Skin epidermis (tissue), 12 donors: ENCODE measurements around the gene F2RL3.
"Not testable (repeated sequence)": the region's sequence is repeated elsewhere in the genome, so short reads cannot be mapped to it uniquely, and the experiment has no call there.

Experiments
- H3K27ac ChIP-seq, 21 experiments: fragments of 200-600 bp; sonication (generic) in 11 of 21; one replicate each; pipeline ENCODE4 v1.5.0; 2020; ENCODE audit warnings: mild to moderate bottlenecking in 3 of 21, inconsistent platforms in 2 of 21, moderate library complexity in 2 of 21
- H3K4me3 ChIP-seq, 7 experiments: fragments of 200-600 bp; sonication (generic) in 2 of 7; one replicate each; pipeline ENCODE4 v1.5.0; 2020; ENCODE audit warnings: inconsistent platforms in 2 of 7, mild to moderate bottlenecking in 2 of 7, moderate library complexity in 1 of 7

The F2RL3 gene

DNA sequence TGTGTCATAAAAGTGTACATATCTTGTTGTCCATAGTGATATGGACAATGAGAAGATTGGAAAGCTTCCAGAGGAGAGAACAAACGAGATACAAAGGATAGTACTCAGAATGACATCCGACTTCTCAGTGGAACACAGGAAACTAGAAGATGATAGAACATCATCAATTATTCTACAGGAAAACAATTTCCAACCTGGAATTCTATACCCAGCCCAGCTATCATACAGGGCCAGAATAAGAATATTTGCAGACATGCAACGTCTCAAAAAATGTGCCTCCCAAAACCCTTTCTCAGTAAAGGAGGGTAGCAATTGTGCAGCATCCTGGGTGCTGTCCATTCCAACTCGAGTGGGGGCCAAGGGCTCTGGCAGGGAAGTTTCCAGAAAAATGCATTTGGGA, 24.0 kb downstream of the F2RL3 start:
- Histone ChIP-seq H3K27ac (no peak overlapping the region), H3K4me3 (no peak overlapping the region)

DNA sequence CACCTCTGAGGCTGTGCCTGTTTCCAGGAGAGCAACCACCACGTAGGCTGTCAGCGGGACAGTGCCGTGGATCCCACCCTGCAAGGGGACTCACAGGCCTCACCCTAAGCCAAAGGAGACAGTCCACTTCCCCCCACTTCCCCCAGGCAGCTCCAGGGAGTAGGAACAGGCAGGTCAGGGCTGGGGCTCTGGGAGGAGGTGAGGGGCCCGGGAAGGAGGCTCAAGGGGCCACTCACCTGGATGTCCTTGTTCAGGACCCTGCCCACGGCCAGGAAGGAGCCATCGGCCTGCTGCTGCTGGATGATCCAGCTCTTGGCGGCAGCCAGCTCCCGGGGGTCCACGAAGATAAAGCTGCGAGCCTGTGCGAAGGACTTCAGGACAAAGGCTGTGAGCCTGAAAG, 25.6 kb downstream of the F2RL3 start:
- H3K4me3 ChIP-seq = no peak overlapping the region
- H3K27ac ChIP-seq = no peak overlapping the region

DNA sequence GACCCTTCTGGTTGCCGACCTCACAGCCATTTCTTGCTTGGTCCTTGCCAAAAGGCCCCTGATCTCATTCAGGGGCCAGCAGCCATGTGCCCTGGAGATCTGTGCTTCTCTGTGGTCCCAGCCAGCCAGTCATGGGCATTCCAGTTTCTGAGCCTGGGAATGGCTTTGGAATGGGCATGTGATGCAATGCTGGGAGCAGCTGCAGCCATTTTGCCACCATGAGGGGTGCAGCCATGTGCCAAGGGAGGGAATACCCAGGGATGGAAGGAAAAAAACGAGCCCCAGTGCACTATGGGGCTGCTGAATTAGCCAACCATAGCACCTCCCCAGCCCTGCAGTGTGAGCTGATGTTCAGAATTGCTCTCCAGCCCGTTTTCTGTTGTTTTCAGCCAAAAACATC, 26.3 kb downstream of the F2RL3 start:
- no peak overlapping the region for H3K27ac ChIP-seq
- no peak overlapping the region for H3K4me3 ChIP-seq

DNA sequence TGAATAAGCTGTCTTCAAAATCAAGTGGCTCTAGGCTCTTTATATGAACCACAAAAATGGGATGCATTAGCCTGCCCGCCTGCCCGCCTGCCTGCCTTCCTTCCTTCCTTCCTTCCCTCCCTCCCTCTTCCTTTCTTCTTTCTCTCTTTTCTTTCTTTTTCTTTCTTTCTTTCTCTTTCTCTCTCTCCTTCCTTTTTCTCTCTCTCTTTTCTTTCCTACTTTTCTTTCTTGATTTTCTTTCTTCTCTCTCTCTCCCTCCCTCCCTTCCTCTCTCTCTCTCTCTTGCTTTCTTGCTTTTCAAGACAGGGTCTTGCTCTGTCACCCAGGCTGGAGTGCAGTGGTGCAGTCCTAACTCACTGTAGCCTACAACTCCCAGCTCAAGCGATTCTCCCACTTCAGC, 26.9 kb downstream of the F2RL3 start:
- no peak overlapping the region for H3K27ac ChIP-seq

GRCh38 chr19:16917401-16917800, 28.6 kb downstream of the F2RL3 start:
- Histone ChIP-seq H3K27ac (no peak overlapping the region), H3K4me3 (no peak overlapping the region)

More for the DNA sequence above, 26.9 kb downstream of the F2RL3 start:
- no peak overlapping the region for H3K4me3 ChIP-seq

DNA sequence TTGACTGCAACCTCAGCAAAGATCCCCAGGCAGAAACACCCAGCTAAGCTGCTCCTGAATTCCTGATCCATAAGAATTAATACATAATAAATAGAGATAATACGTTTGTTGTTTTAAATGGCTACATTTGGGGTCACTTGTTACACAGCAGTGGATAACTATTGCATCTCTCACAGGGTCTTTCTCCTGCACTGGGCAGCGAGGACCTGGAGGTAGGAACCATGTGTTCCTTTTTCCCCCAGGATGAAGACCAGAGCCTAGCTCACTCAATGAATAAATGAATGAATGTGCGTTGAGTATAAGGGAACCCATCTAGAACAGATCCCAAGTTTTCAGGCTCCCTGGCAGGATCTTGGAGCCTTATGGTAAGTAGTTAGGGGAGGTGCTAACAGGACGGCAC, 30.7 kb downstream of the F2RL3 start:
- no peak overlapping the region for H3K4me3 ChIP-seq

DNA sequence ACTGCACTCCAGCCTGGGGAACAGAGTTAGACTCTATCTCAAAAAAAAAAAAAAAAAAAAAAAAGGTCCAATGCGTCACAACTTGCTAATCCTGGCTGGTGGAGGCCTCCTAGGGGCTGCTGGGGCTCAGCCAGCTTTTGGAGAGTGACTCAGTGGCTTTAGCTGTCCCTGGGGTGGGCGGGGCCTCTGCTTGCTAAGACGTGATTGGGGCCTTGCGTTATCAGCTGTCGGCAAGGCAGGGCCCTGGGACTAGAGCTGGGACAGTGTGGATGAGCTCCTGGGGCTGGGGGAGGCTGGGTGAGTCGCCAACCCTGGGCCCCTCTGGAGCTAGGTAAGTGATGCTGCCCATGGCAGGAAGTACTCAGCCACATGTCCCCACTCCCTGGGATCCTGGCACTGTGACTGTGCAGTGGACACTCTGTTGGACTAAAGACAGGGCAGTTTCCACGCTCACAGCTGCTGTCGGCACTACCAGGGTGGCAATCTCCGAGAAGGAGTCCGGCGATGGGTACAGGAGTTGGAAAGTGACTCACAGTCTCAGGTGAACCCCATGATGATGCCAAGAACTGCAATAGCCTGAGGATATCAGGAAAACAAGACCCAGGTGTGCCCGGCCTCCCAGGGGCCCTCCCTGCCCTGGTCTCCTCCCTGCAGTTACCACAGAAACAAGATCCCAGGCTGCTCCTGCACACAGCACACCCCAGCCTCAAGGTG, 32.2 kb downstream of the F2RL3 start:
- H3K27ac ChIP-seq = no peak overlapping the region
- H3K4me3 ChIP-seq = no peak overlapping the region

More for the DNA sequence above, 30.7 kb downstream of the F2RL3 start:
- no peak overlapping the region for H3K27ac ChIP-seq

- Histone ChIP-seq H3K27ac (no peak overlapping the region), H3K4me3 (no peak overlapping the region)
Measured at GRCh38 chr19:16921766-16922591, 33.2 kb downstream of the F2RL3 start.

DNA sequence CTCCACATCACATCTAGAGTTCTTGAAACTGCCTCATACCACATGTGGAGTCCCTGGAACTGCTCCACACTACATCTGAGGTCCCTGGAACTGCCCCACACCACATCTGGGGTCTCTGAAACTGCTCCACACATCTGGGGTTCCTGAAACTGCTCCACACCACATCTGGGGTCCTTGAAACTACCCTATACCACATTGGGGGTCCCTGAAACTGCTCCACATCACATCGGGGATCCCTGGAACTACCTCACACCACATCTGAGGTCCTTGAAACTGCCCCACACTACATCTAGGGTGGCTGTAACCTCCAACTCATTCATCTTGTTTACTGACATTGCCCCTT, 33.8 kb downstream of the F2RL3 start:
- no peak overlapping the region for H3K27ac ChIP-seq

DNA sequence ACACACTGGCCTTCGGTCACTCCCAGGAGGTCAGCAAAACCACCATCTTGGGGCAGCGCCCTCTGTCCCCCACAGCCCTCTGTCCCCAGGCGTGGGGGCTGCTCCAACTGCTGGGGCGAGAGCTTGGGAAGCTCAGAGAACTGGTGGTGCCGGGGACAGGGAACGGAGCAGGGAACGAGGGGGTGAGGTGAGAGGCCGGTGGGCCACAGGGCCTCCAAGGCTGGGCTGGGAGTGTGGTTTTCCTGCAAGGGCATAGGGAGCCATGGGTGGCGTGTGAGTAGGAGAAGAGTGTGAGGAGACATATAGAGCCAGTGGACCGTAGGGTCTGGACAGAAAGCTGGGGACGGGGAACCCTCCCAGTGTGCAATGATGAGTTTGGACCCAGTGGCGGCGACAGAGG, 34.1 kb downstream of the F2RL3 start:
- Histone ChIP-seq H3K27ac (no peak overlapping the region), H3K4me3 (no peak overlapping the region)

More for the DNA sequence above, 33.8 kb downstream of the F2RL3 start:
- no peak overlapping the region for H3K4me3 ChIP-seq

GRCh38 chr19:16927883-16928282, 39.1 kb downstream of the F2RL3 start:
- Histone ChIP-seq H3K27ac (no peak overlapping the region), H3K4me3 (no peak overlapping the region)

GRCh38 chr19:16928351-16928750, 39.6 kb downstream of the F2RL3 start:
- Histone ChIP-seq H3K4me3 (no peak overlapping the region), H3K27ac (no peak overlapping the region)

- Histone ChIP-seq H3K4me3 (no peak overlapping the region), H3K27ac (no peak overlapping the region)
Measured at GRCh38 chr19:16928916-16929315, 40.1 kb downstream of the F2RL3 start.

DNA sequence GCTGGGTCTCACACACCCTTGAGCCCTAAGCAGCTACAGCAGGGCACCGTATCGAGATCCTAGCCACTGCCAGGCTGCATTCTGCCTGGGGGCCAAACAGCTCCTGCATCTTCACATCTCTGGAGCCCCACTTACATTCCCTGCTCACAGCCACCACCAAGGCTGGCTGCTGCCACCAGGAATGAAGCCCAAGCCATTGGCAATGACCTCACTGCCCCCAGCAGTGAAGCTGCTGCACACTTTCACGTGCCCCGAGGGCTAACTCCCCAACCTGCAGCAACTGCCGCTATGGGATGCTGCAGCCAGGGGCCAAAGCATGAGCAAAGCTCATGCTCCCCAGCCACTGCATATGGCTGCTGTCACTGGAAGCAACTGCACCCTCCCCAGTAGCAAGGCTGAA, 42.0 kb downstream of the F2RL3 start:
- H3K27ac ChIP-seq = no peak overlapping the region
- no peak overlapping the region for H3K4me3 ChIP-seq

DNA sequence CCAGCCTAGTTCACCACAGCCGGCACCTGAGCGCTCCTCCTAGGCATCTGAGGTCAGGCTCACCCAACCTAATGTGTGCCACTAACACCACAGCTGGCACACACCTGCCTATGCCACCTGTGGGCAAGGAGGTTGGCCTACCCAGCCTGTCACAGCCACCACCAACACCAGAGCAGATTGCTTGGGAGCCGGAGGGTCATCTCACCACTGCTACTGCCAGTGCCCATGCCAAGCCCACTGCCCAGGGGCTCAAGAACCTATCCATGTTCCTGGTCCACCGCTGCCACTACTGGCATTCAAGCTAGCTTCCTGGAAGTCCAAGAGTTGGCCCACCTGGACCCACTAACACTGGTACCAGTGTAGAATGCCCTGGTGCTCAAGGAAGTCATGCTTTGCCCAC, 42.5 kb downstream of the F2RL3 start:
- H3K27ac ChIP-seq = no peak overlapping the region
- H3K4me3 ChIP-seq = no peak overlapping the region

- Histone ChIP-seq H3K4me3 (no peak overlapping the region), H3K27ac (no peak overlapping the region)
Measured at GRCh38 chr19:16934489-16934888, 45.7 kb downstream of the F2RL3 start.

- no peak overlapping the region for H3K27ac ChIP-seq
- H3K4me3 ChIP-seq = no peak overlapping the region
Measured at GRCh38 chr19:16936901-16937300, 48.1 kb downstream of the F2RL3 start.

DNA sequence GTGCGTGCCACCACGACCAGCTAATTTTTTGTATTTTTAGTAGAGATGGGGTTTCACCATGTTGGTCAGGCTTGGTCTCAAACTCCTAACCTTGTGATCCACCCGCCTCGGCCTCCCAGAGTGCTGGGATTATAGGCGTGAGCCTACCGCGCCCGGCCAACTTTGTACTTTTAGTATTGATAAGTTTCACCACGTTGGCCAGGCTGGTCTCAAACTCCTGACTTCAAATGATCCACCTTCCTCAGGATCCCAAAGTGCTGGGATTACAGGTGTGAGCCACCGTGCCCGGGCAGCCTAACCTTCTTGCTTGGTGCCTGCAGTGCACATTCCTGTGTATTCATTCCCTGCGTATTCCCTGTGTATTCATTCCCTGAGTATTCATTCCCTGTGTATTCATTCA, 49.0 kb downstream of the F2RL3 start:
- not testable (repeated sequence) for H3K4me3 ChIP-seq, H3K27ac ChIP-seq

- H3K27ac ChIP-seq = no peak overlapping the region
- H3K4me3 ChIP-seq = no peak overlapping the region
Measured at GRCh38 chr19:16938211-16938610, 49.4 kb downstream of the F2RL3 start.

- not testable (repeated sequence) for H3K4me3 ChIP-seq, H3K27ac ChIP-seq
Measured at GRCh38 chr19:16940063-16940462, 51.3 kb downstream of the F2RL3 start.

- no peak overlapping the region for H3K4me3 ChIP-seq
- no peak overlapping the region for H3K27ac ChIP-seq
Measured at GRCh38 chr19:16940626-16941025, 51.8 kb downstream of the F2RL3 start.
